Vagina (tissue), 2 donors: ENCODE measurements around the gene NSG1.
"Not testable (repeated sequence)": the region's sequence is repeated elsewhere in the genome, so short reads cannot be mapped to it uniquely, and the experiment has no call there.

Source experiments
- CTCF ChIP-seq, 3 experiments: fragments of 450-650 bp in 2 of 3; fragments of 200-600 bp in 1 of 3; sonication (generic) in 1 of 3; IDR thresholded peaks; one replicate each; pipeline ENCODE4 v1.5.1; 2017 to 2019; ENCODE audit warnings: antibody characterized with exemption in 3 of 3, mild to moderate bottlenecking in 2 of 3, moderate library complexity in 2 of 3
- POLR2A ChIP-seq, 2 donors: fragments of 450-650 bp; IDR thresholded peaks; one replicate each; pipeline ENCODE4 v1.6.1; 2017; ENCODE audit warnings: antibody characterized with exemption in 2 of 2, mild to moderate bottlenecking in 2 of 2, moderate library complexity in 2 of 2
- POLR2AphosphoS5 ChIP-seq, 2 donors: sonication (generic); formaldehyde crosslinking; IDR thresholded peaks; one replicate each; pipeline ENCODE4 v1.9.0; 2017; ENCODE audit warnings: antibody characterized with exemption in 2 of 2, mild to moderate bottlenecking in 2 of 2, low read depth in 1 of 2; ENCODE audit not compliant: insufficient read depth in 1 of 2

- TF ChIP-seq CTCF (IDR thresholded peaks at IDR 0.05); POLR2A (IDR thresholded peaks at IDR 0.05); POLR2AphosphoS5 (IDR thresholded peaks at IDR 0.05; ENCODE audit: insufficient read depth in 1 of 2, low read depth in 1 of 2): not testable (repeated sequence)
Measured at GRCh38 chr4:4422117-4422516, 35.2 kb downstream of the NSG1 start.
